Suprapubic skin (tissue), 3 donors: ENCODE results near the gene LTBP4.

Source experiments
- POLR2A ChIP-seq, 2 donors: fragments of 450-650 bp; IDR thresholded peaks; one replicate each; pipeline ENCODE4 v1.6.1; 2017; ENCODE audit warnings: antibody characterized with exemption in 2 of 2, mild to moderate bottlenecking in 2 of 2, moderate library complexity in 2 of 2
- TF ChIP-seq, protein P1 (sequence below), 2 donors: fragments of 200-600 bp in 1 of 2; fragments of 450-650 bp in 1 of 2; sonication (generic) in 1 of 2; IDR thresholded peaks; one replicate each; pipeline ENCODE4 v1.5.1; 2016 to 2019; ENCODE audit warnings: antibody characterized with exemption in 2 of 2, mild to moderate bottlenecking in 1 of 2, moderate library complexity in 1 of 2

DNA sequence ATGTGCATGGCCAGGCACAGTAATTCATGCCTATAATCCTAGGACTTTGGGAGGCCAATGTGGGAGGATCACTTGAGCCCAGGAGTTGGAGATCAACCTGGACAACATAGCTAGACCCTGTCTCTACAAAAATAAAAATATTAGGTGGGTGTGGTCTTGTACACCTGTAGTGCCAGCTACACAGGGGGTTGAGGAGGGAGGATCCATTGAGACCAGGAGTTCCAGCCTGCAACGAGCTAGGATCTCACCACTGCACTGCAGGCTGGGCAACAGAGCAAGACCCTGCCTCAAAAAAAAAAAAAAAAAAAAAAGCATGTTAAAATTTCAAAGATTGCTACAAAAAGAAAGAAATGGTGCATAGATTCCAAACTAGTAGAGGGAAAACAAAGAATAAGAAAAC lies 37.2 kb downstream of the LTBP4 start:
- TF ChIP-seq, protein P1, sequence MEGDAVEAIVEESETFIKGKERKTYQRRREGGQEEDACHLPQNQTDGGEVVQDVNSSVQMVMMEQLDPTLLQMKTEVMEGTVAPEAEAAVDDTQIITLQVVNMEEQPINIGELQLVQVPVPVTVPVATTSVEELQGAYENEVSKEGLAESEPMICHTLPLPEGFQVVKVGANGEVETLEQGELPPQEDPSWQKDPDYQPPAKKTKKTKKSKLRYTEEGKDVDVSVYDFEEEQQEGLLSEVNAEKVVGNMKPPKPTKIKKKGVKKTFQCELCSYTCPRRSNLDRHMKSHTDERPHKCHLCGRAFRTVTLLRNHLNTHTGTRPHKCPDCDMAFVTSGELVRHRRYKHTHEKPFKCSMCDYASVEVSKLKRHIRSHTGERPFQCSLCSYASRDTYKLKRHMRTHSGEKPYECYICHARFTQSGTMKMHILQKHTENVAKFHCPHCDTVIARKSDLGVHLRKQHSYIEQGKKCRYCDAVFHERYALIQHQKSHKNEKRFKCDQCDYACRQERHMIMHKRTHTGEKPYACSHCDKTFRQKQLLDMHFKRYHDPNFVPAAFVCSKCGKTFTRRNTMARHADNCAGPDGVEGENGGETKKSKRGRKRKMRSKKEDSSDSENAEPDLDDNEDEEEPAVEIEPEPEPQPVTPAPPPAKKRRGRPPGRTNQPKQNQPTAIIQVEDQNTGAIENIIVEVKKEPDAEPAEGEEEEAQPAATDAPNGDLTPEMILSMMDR (IDR thresholded peaks at IDR 0.05): no peak
- no peak for TF ChIP-seq POLR2A (IDR thresholded peaks at IDR 0.05)
